B cell (primary cell): ENCODE data around the gene SEC24A. TPM values are rescaled to one million over a fixed set of nuclear protein-coding genes. Genes with fewer than 3 reads are reported as not detected.

Experiments
- ATAC-seq: fragments of 200-7000 bp; cut with Tn5 transposase; one replicate; pipeline ENCODE4 v1.10.0; 2021; ENCODE audit warnings: low read depth, mild to moderate bottlenecking, moderate number of reproducible peaks, moderate library complexity
- CTCF ChIA-PET: fragments of 350-600 bp; sonication (Branson Sonifier 250); formaldehyde crosslinking; loops from one replicate; lab custom pipeline; 2021; ENCODE audit warnings: antibody characterized with exemption, inconsistent platforms; lab: Charles Lee
- POLR2A ChIA-PET: fragments of 350-600 bp; sonication (Branson Sonifier 250); formaldehyde crosslinking; loops from one replicate; lab custom pipeline; 2021; ENCODE audit warnings: antibody characterized with exemption; lab: Charles Lee
- DNase-seq: peaks from one replicate; pipeline ENCODE4 v3.0.0; 2013
- H2AFZ ChIP-seq: 2 replicates; pipeline ENCODE4 v1.6.1; 2012; ENCODE audit warnings: mild to moderate bottlenecking, low read depth, low read length; ENCODE audit not compliant: insufficient read depth, poor library complexity, severe bottlenecking
- H3K27ac ChIP-seq, 2 donors: 1 replicate in 1 of 2; 2 replicates in 1 of 2; pipeline ENCODE4 v1.5.1; 2012 to 2013; ENCODE audit warnings: low read length in 2 of 2, mild to moderate bottlenecking in 2 of 2, moderate library complexity in 1 of 2
- H3K27me3 ChIP-seq, 4 experiments: fragments of 200-600 bp in 1 of 4; sonication (generic) in 1 of 4; replicated peaks in 1 of 4; 1 replicate in 2 of 4; 2 replicates in 2 of 4; pipeline versions ENCODE4 v1.6.1 to v1.7.0; 2013 to 2016; ENCODE audit warnings: low read length in 3 of 4, mild to moderate bottlenecking in 2 of 4, mixed read lengths in 1 of 4, moderate library complexity in 1 of 4; ENCODE audit not compliant: insufficient read depth in 4 of 4, control insufficient read depth in 3 of 4; ENCODE audit errors: control extremely low read depth in 1 of 4
- H3K36me3 ChIP-seq, 2 experiments: replicated peaks in 1 of 2; 1 replicate in 1 of 2; 2 replicates in 1 of 2; pipeline versions ENCODE4 v1.6.1 to v1.7.1; 2013; ENCODE audit warnings: low read length in 1 of 2; ENCODE audit not compliant: insufficient read depth in 2 of 2, control insufficient read depth in 1 of 2; ENCODE audit errors: control extremely low read depth in 1 of 2, extremely low read depth in 1 of 2
- H3K4me1 ChIP-seq, 2 donors: fragments of 200-600 bp in 1 of 2; sonication (generic) in 1 of 2; 1 replicate in 1 of 2; 2 replicates in 1 of 2; pipeline versions ENCODE4 v1.5.1 to v1.6.1; 2013 to 2017; ENCODE audit warnings: low read length in 2 of 2; ENCODE audit not compliant: control insufficient read depth in 2 of 2, insufficient read depth in 2 of 2
- H3K4me2 ChIP-seq: replicated peaks from 2 replicates; pipeline ENCODE3; 2012; ENCODE audit warnings: mild to moderate bottlenecking, low read depth, low read length; ENCODE audit not compliant: poor library complexity, severe bottlenecking
- H3K4me3 ChIP-seq, 5 experiments: fragments of 200-600 bp in 1 of 5; sonication (generic) in 1 of 5; 1 replicate in 3 of 5; 2 replicates in 2 of 5; pipeline versions ENCODE4 v1.5.1 to v1.7.0; 2011 to 2016; ENCODE audit warnings: low read length in 4 of 5, mild to moderate bottlenecking in 4 of 5, low read depth in 2 of 5, control low read depth in 1 of 5, moderate library complexity in 1 of 5; ENCODE audit not compliant: insufficient read depth in 1 of 5; ENCODE audit errors: control extremely low read depth in 1 of 5, extremely low read depth in 1 of 5
- H3K79me2 ChIP-seq: fragments of 200-600 bp; sonication (generic); one replicate; pipeline ENCODE4 v1.6.0; 2016; ENCODE audit warnings: low read length; ENCODE audit not compliant: control insufficient read depth, insufficient read depth
- H3K9ac ChIP-seq: fragments of 200-600 bp; sonication (generic); 2 replicates; pipeline ENCODE4 v1.6.1; 2017; ENCODE audit warnings: mild to moderate bottlenecking, low read length, moderate library complexity
- H3K9me3 ChIP-seq, 3 donors: one replicate each; pipeline versions ENCODE4 v1.6.1 to v1.7.1; 2013; ENCODE audit warnings: low read length in 2 of 3; ENCODE audit not compliant: control insufficient read depth in 2 of 3, insufficient read depth in 1 of 3; ENCODE audit errors: control extremely low read depth in 1 of 3
- H4K20me1 ChIP-seq: 2 replicates; pipeline ENCODE4 v1.6.0; 2012; ENCODE audit warnings: mild to moderate bottlenecking, low read length; ENCODE audit not compliant: insufficient read depth, control insufficient read depth, poor library complexity, severe bottlenecking
- H3K27ac Mint-ChIP-seq: one replicate; pipeline ENCODE4 v1.8.0; 2021; ENCODE audit warnings: mixed read lengths
- H3K27me3 Mint-ChIP-seq: one replicate; pipeline ENCODE4 v1.8.0; 2021; ENCODE audit warnings: mixed read lengths
- H3K4me1 Mint-ChIP-seq: one replicate; pipeline ENCODE4 v1.8.0; 2021; ENCODE audit warnings: mixed read lengths
- H3K4me3 Mint-ChIP-seq: one replicate; pipeline ENCODE4 v1.8.0; 2021; ENCODE audit warnings: mixed read lengths
- H3K9me3 Mint-ChIP-seq: one replicate; pipeline ENCODE4 v1.8.0; 2022; ENCODE audit warnings: mixed read lengths; ENCODE audit not compliant: insufficient read depth
- CTCF ChIP-seq: fragments of 200-600 bp; IDR thresholded peaks from one replicate; pipeline ENCODE4 v1.8.0; 2022; ENCODE audit warnings: antibody characterized with exemption, mild to moderate bottlenecking
- EZH2 ChIP-seq: IDR thresholded peaks from 2 replicates; pipeline ENCODE4 v1.6.1; 2012; ENCODE audit warnings: borderline replicate concordance, low read depth, mild to moderate bottlenecking, moderate library complexity, low read length; ENCODE audit not compliant: insufficient read depth, poor library complexity, severe bottlenecking
- WGBS: methylation state at CpG from one replicate; pipeline ENCODE4 v1.1.5; 2013; ENCODE audit warnings: missing lambda C conversion rate; ENCODE audit not compliant: insufficient coverage; 5-methylcytosine and 5-hydroxymethylcytosine counted together
- intact Hi-C: fragments of 100-400 bp; cut with micrococcal nuclease; formaldehyde crosslinking; loops from one replicate; pipeline ENCODE4 v1.10.0; 2022
- polyA plus RNA-seq: library from polyadenylated mRNA; depleted of rRNA; stranded (reverse); fragments of >200 nt; gene quantifications from 2 replicates; pipeline ENCODE4 v1.2.3, GENCODE V29; 2012
- total RNA-seq, 2 donors: library from RNA; stranded (reverse); fragments of 120-200 nt in 1 of 2; gene quantifications; 1 replicate in 1 of 2; 2 replicates in 1 of 2; pipeline versions ENCODE4 v1.2.3 to v1.2.4, GENCODE V29; 2013 to 2022

Gene SEC24A
- total and polyA plus RNA-seq, 2 donors (not counting 1 experiment from before 2014, with no cell fraction given) = 6.9 to 13.0 TPM

- no peaks in the 10 kb centered on the region for H3K27me3 ChIP-seq
- H3K4me1 ChIP-seq = peaks cover 24 to 42% of the 10 kb centered on the region in 2 donors
- DNase-seq = no peak
- Mint-ChIP-seq H3K4me1 (peaks cover 27% of the 10 kb centered on the region), H3K9me3 (no peaks in the 10 kb centered on the region), H3K27ac (no peak overlapping the region), H3K27me3 (no peaks in the 10 kb centered on the region), H3K4me3 (no peak overlapping the region)
- no peak overlapping the region for H3K4me3 ChIP-seq
- TF ChIP-seq CTCF = no peak
- TF ChIP-seq EZH2 = no peak
- ChIA-PET CTCF (interaction anchor here (1.0 to 7.0 kb wide), 3 partner anchors 14 to 169 kb away, joined by 4 to 93 read pairs (median 13); partner anchors contain the start of genes DDX46 and PCBD2), POLR2A (interaction anchor here (0.6 to 1.5 kb wide), 2 partner anchors 23 to 456 kb away, joined by 3 to 6 read pairs; partner anchors contain the start of gene DDX46)
- H3K4me2 ChIP-seq = no peak overlapping the region
- peaks cover 19% of the 10 kb centered on the region for H3K79me2 ChIP-seq
- no peak overlapping the region for H3K9ac ChIP-seq
- 86% methylated on average over 2 of the region's 4 CpGs for WGBS
- no peak for ATAC-seq
- no peak overlapping the region for H3K27ac ChIP-seq
- intact Hi-C loops = loop anchor here (5.0 to 10.0 kb wide), 3 partner anchors 103 to 558 kb away; partner anchors contain the start of genes SAR1B and SKP1
- H3K36me3 ChIP-seq = no peaks in the 10 kb centered on the region
- H4K20me1 ChIP-seq = no peaks in the 10 kb centered on the region
- H2AFZ ChIP-seq = peak overlapping the region; percentile 66
- no peaks in the 10 kb centered on the region for H3K9me3 ChIP-seq
Measured at GRCh38 chr5:134735243-134735642, 86.7 kb downstream of the SEC24A start.

DNA sequence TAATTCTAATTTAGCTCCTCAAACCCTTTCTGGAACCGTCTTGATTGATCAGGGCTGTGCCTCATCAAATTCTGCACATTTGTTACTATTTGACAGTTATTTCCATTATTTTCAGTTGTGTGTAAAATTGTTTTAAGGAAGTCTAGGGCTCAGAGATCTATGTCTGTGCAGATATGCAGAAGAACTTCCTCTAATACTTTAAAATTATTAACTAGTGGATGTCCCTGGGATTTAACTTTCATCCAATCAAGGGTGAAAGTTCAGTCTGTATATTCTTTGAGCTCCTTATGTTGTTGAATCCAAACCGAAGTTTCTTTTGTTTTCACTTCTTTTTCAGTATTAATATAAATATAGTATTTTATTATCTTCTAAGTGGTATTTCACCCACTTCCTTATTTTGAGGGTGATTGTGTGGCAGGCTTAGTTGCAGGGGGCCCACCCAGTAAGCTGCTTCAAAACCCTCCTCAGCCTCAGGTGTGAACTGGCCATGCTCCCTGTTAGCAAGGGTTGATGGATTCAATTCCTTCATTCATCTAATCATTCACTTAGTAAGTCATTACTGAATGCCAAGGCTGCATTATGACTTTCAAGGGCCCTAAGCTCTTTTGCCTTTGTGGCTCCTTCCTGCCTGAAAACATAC is 87.7 kb downstream of the SEC24A start:
- Histone ChIP-seq H4K20me1 (no peaks in the 10 kb centered on the region), H3K9me3 (no peaks in the 10 kb centered on the region), H3K79me2 (peaks cover 29% of the 10 kb centered on the region), H3K27me3 (no peaks in the 10 kb centered on the region), H2AFZ (peak overlapping the region; percentile 66), H3K9ac (no peak overlapping the region), H3K4me3 (no peak overlapping the region), H3K4me2 (peak overlapping the region; percentile 17), H3K36me3 (no peaks in the 10 kb centered on the region), H3K27ac (peak overlapping the region; percentile 30 to 61), H3K4me1 (peaks cover 24 to 42% of the 10 kb centered on the region in 2 donors)
- intact Hi-C loops = loop anchor here (5.0 to 10.0 kb wide), 3 partner anchors 104 to 559 kb away; partner anchors contain the start of genes SAR1B and SKP1
- TF ChIP-seq CTCF = no peak
- TF ChIP-seq EZH2 = no peak
- no peaks in the 10 kb centered on the region for H3K27me3 Mint-ChIP-seq
- DNase-seq (peak; percentile 39), ATAC-seq (no peak)
- peaks cover 31% of the 10 kb centered on the region for H3K4me1 Mint-ChIP-seq
- ChIA-PET POLR2A (interaction anchor here (1.5 kb wide), 1 partner anchor 22 kb away, joined by 6 read pairs; the partner anchor contains the start of gene DDX46), CTCF (interaction anchor here (1.2 to 7.0 kb wide), 3 partner anchors 22 to 168 kb away, joined by 3 to 93 read pairs (median 13); partner anchors contain the start of genes DDX46 and PCBD2)
- peak overlapping the region; percentile 44 for H3K4me3 Mint-ChIP-seq
- no peaks in the 10 kb centered on the region for H3K9me3 Mint-ChIP-seq
- peak overlapping the region; percentile 78 for H3K27ac Mint-ChIP-seq
- no CpG with 5 or more reads among the region's 2 CpGs for WGBS
